A549 (cell line): ENCODE data around the gene WDR13. TPM values are rescaled to one million over a fixed set of nuclear protein-coding genes. Genes with fewer than 3 reads are reported as not detected.

Source experiments
- ATAC-seq, 2 experiments: fragments of 200-7000 bp in 1 of 2; fragments of >200 bp in 1 of 2; cut with Nextera tagmentation in 1 of 2; cut with Tn5 transposase in 1 of 2; 3 replicates each; pipeline versions ENCODE4 v1.8.0 to v1.9.1; 2018 to 2020; ENCODE audit warnings: mild to moderate bottlenecking in 1 of 2, moderate library complexity in 1 of 2
- CTCF ChIA-PET: fragments of 300-600 bp; sonication (Branson Sonifier 250); formaldehyde crosslinking; extraction: SDS; loops from one replicate; lab custom pipeline; 2021; ENCODE audit warnings: antibody characterized with exemption, inconsistent platforms; lab: Yijun Ruan, JAX
- POLR2A ChIA-PET: fragments of 350-600 bp; formaldehyde crosslinking; extraction: SDS; loops from one replicate; lab custom pipeline; 2021; ENCODE audit warnings: antibody characterized with exemption, inconsistent platforms; lab: Yijun Ruan, JAX
- DNase-seq, 2 experiments: peaks; one replicate each; pipeline versions ENCODE4 v3.0.0 to v3.0.0-alpha.2; 2011 to 2016; ENCODE audit warnings: low read depth in 1 of 2, low spot score in 1 of 2
- FAIRE-seq: peaks from 2 replicates; lab custom pipeline; 2011; peaks lifted over from hg19 to GRCh38; lab: Jason Lieb, UNC
- H3K27ac ChIP-seq, 2 experiments: fragments of >200 bp; sonication (Bioruptor Twin); formaldehyde crosslinking; 3 replicates each; pipeline ENCODE4 v1.5.1; 2016 to 2017
- H3K4me1 ChIP-seq: fragments of >200 bp; sonication (Bioruptor Twin); formaldehyde crosslinking; 3 replicates; pipeline ENCODE4 v1.6.1; 2016
- H3K4me2 ChIP-seq: fragments of >200 bp; sonication (Bioruptor Twin); formaldehyde crosslinking; 3 replicates; pipeline ENCODE4 v1.6.1; 2016
- H3K4me3 ChIP-seq: fragments of >200 bp; sonication (Bioruptor Twin); formaldehyde crosslinking; 3 replicates; pipeline ENCODE4 v1.5.1; 2016
- H3K9me3 ChIP-seq: fragments of >200 bp; sonication (Bioruptor Twin); formaldehyde crosslinking; 3 replicates; pipeline ENCODE4 v1.6.1; 2016
- CEBPB ChIP-seq, 2 experiments: fragments of >200 bp in 1 of 2; sonication (Bioruptor Twin) in 1 of 2; formaldehyde crosslinking in 1 of 2; IDR thresholded peaks; 2 replicates each; pipeline ENCODE4 v1.6.1; 2012 to 2016
- CHD2 ChIP-seq: fragments of 150-350 bp; IDR thresholded peaks from 2 replicates; pipeline ENCODE4 v1.6.1; 2014; ENCODE audit warnings: low read length; ENCODE audit not compliant: partially characterized antibody
- EHMT2 ChIP-seq: fragments of 200-600 bp; sonication (generic); IDR thresholded peaks from 2 replicates; pipeline ENCODE4 v1.6.1; 2016; ENCODE audit warnings: antibody characterized with exemption, low read depth, mild to moderate bottlenecking, moderate library complexity
- EP300 ChIP-seq, 2 experiments: fragments of >200 bp; sonication (Bioruptor Twin); formaldehyde crosslinking; IDR thresholded peaks; 2 replicates in 1 of 2; 3 replicates in 1 of 2; pipeline ENCODE4 v1.6.1; 2016 to 2017
- ESRRA ChIP-seq: fragments of 150-350 bp; IDR thresholded peaks from 2 replicates; pipeline ENCODE4 v1.6.1; 2014; ENCODE audit warnings: mild to moderate bottlenecking, low read length, borderline replicate concordance
- FOSB ChIP-seq: fragments of 250-450 bp; sonication (Bioruptor Pico); IDR thresholded peaks from 2 replicates; pipeline ENCODE4 v1.5.0; 2020; ENCODE audit warnings: mild to moderate bottlenecking, moderate library complexity
- GATA3 ChIP-seq: IDR thresholded peaks from 2 replicates; pipeline ENCODE4 v1.6.1; 2012; ENCODE audit warnings: borderline replicate concordance
- HES2 ChIP-seq: fragments of >200 bp; sonication (Bioruptor Twin); formaldehyde crosslinking; IDR thresholded peaks from 2 replicates; pipeline ENCODE4 v1.6.1; 2016
- HEYL ChIP-seq: fragments of 250-450 bp; sonication (Bioruptor Pico); IDR thresholded peaks from 2 replicates; pipeline ENCODE4 v1.8.0; 2021; ENCODE audit warnings: mild to moderate bottlenecking, moderate library complexity
- HOXA7 ChIP-seq: fragments of 250-450 bp; sonication (Bioruptor Pico); IDR thresholded peaks from 2 replicates; pipeline ENCODE4 v1.5.0; 2020; ENCODE audit warnings: mild to moderate bottlenecking, moderate library complexity
- HOXB5 ChIP-seq: fragments of 250-450 bp; sonication (Bioruptor Pico); IDR thresholded peaks from 2 replicates; pipeline ENCODE4 v1.5.0; 2020; ENCODE audit warnings: mild to moderate bottlenecking, moderate library complexity
- JUN ChIP-seq, 2 experiments: fragments of >200 bp; sonication (Bioruptor Twin); formaldehyde crosslinking; IDR thresholded peaks; 2 replicates in 1 of 2; 3 replicates in 1 of 2; pipeline ENCODE4 v1.6.1; 2016 to 2017
- JUNB ChIP-seq: fragments of >200 bp; sonication (Bioruptor Twin); formaldehyde crosslinking; IDR thresholded peaks from 2 replicates; pipeline ENCODE4 v1.6.1; 2016
- KDM1A ChIP-seq: fragments of 200-600 bp; sonication (generic); IDR thresholded peaks from 2 replicates; pipeline ENCODE4 v1.6.1; 2016; ENCODE audit warnings: low read depth, mild to moderate bottlenecking
- MAFK ChIP-seq: fragments of 450-650 bp; IDR thresholded peaks from 2 replicates; pipeline ENCODE4 v1.6.1; 2014; ENCODE audit not compliant: partially characterized antibody
- MAZ ChIP-seq: fragments of 150-350 bp; IDR thresholded peaks from 2 replicates; pipeline ENCODE4 v1.6.1; 2014; ENCODE audit warnings: antibody characterized with exemption, low read depth, low read length, borderline replicate concordance
- MYC ChIP-seq: IDR thresholded peaks from 2 replicates; pipeline ENCODE4 v1.6.1; 2012; ENCODE audit warnings: mild to moderate bottlenecking, inconsistent platforms, low read length, improper control_type of control experiment, borderline replicate concordance
- NR3C1 ChIP-seq: fragments of >200 bp; sonication (Bioruptor Twin); formaldehyde crosslinking; IDR thresholded peaks from 3 replicates; pipeline ENCODE4 v1.6.1; 2017
- POLR2AphosphoS2 ChIP-seq: conservative IDR thresholded peaks from 2 replicates; pipeline ENCODE4 v1.6.1; 2012; ENCODE audit warnings: low read length, improper control_type of control experiment, inconsistent platforms
- RARB ChIP-seq: fragments of 250-450 bp; sonication (Bioruptor Pico); IDR thresholded peaks from 2 replicates; pipeline ENCODE4 v1.8.0; 2021; ENCODE audit warnings: mild to moderate bottlenecking, moderate library complexity
- RCOR1 ChIP-seq: fragments of 150-350 bp; IDR thresholded peaks from 2 replicates; pipeline ENCODE4 v1.6.1; 2014; ENCODE audit warnings: antibody characterized with exemption, low read length, low read depth
- REST ChIP-seq: fragments of 200-600 bp; sonication (generic); IDR thresholded peaks from 2 replicates; pipeline ENCODE4 v1.6.1; 2016; ENCODE audit warnings: antibody characterized with exemption, mild to moderate bottlenecking, moderate library complexity
- RFX5 ChIP-seq: fragments of 450-650 bp; IDR thresholded peaks from 2 replicates; pipeline ENCODE4 v1.7.1; 2014; ENCODE audit warnings: antibody characterized with exemption, mild to moderate bottlenecking, moderate library complexity
- SMC3 ChIP-seq: fragments of >200 bp; sonication (Bioruptor Twin); formaldehyde crosslinking; IDR thresholded peaks from 3 replicates; pipeline ENCODE4 v1.6.1; 2018; ENCODE audit warnings: inconsistent platforms
- SREBF2 ChIP-seq: fragments of 450-650 bp; IDR thresholded peaks from 2 replicates; pipeline ENCODE4 v1.6.1; 2014; ENCODE audit warnings: mild to moderate bottlenecking, moderate library complexity
- TFCP2L1 ChIP-seq: fragments of 250-450 bp; sonication (Bioruptor Pico); IDR thresholded peaks from 2 replicates; pipeline ENCODE4 v1.5.0; 2021; ENCODE audit warnings: mild to moderate bottlenecking
- TP53 ChIP-seq: fragments of 250-450 bp; sonication (Bioruptor Pico); IDR thresholded peaks from 2 replicates; pipeline ENCODE4 v1.5.0; 2021; ENCODE audit warnings: mild to moderate bottlenecking, moderate library complexity
- ZFP36 ChIP-seq: fragments of 450-650 bp; IDR thresholded peaks from 2 replicates; pipeline ENCODE4 v1.6.1; 2014; ENCODE audit warnings: borderline replicate concordance; ENCODE audit not compliant: partially characterized antibody
- ZNF302 ChIP-seq: fragments of 250-450 bp; sonication (Bioruptor Pico); IDR thresholded peaks from 2 replicates; pipeline ENCODE4 v1.9.0; 2021; ENCODE audit warnings: inconsistent platforms, mild to moderate bottlenecking, moderate library complexity
- ZSCAN20 ChIP-seq: fragments of 250-450 bp; sonication (Bioruptor Pico); IDR thresholded peaks from 2 replicates; pipeline ENCODE4 v1.8.0; 2022; ENCODE audit warnings: mild to moderate bottlenecking, moderate library complexity
- WGBS: methylation state at CpG from one replicate; pipeline ENCODE4 v1.1.6; 2017; ENCODE audit errors: missing lambda C conversion rate; 5-methylcytosine and 5-hydroxymethylcytosine counted together
- polyA plus RNA-seq, 4 experiments: library from polyadenylated mRNA; depleted of rRNA in 3 of 4; stranded (reverse); fragments of >200 nt; fragmentation: RNase III in 1 of 4; extraction: RNeasy Plus Mini Kit Qiagen cat#74134 plus additional on column Dnase treatment in 1 of 4; gene quantifications; 2 replicates in 3 of 4; 3 replicates in 1 of 4; pipeline ENCODE4 v1.2.3, GENCODE V29; 2011 to 2017
- TF ChIP-seq, protein P1 (sequence below): fragments of 250-450 bp; sonication (Bioruptor Pico); IDR thresholded peaks from 2 replicates; pipeline ENCODE4 v1.5.0; 2021; ENCODE audit warnings: mild to moderate bottlenecking, moderate library complexity, borderline replicate concordance

WDR13 gene
- polyA plus RNA-seq, 2 of the 4 experiments (the other 2 are of a cell fraction) = 32.4 to 51.9 TPM

DNA sequence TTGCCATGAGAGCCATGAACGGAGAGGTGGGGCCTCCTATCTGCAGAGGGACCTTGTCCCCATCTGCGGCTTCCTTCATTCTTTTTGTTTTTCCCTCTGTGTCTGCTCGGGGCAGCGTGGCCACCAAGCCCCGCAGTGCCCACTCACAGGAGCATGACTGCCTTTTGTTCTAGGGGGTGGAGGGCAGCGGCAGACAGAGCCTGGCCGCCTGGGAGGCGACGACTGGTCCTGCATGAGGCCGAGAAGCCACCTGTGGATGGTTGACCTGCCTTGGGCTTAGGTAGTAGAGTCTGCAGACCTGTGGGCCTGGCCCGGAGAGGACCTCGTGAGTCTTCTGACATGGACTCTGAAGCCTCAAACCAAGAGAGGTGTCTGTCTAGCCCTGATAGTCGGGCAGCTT, 21.6 kb upstream of the WDR13 start:
- H3K9me3 ChIP-seq = no peaks in the 10 kb centered on the region
- ChIA-PET CTCF (interaction anchor here (0.8 kb wide), 1 partner anchor 19 kb away, joined by 4 read pairs; no protein-coding TSS in a partner anchor), POLR2A (no interaction called here)
- no peak for ATAC-seq
- H3K27ac ChIP-seq = peak overlapping the region; percentile 93 to 100
- DNase-seq = no peak
- 38% methylated on average over 9 of the region's 13 CpGs for WGBS
- H3K4me1 ChIP-seq = peaks cover 23% of the 10 kb centered on the region; the same call in 2 of the 3 replicates
- no peak for TF ChIP-seq ZNF302 (CRISPR knock-in tag)
- TF ChIP-seq MAZ = no peak
- TF ChIP-seq JUNB = no peak
- TF ChIP-seq HEYL (CRISPR knock-in tag) = no peak
- no peak for TF ChIP-seq MAFK
- H3K4me2 ChIP-seq = peak overlapping the region; percentile 97
- FAIRE-seq = no peak
- peak overlapping the region; percentile 75 for H3K4me3 ChIP-seq

DNA sequence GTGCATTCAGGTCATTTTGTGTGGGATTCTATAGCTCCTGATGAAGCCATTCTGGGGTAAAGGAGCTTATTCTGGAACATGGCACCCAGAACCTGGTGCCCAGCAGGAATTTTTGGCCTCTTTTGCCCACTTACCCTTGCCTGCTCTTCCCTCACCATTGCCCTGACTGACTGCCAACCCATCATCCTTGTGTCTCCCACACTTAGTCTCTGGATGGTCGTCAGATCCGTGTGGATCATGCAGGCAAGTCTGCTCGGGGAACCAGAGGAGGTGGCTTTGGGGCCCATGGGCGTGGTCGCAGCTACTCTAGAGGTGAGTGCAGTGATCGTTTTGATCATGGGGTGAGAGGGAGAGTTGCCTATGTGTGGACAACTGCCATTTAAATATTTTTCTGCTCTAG, 21.2 kb upstream of the WDR13 start:
- POLR2A ChIA-PET = no interaction called here
- CTCF ChIA-PET = no interaction called here

GRCh38 chrX:48578661-48579128, 18.6 kb upstream of the WDR13 start:
- Histone ChIP-seq H3K4me3 (no peak overlapping the region), H3K9me3 (no peaks in the 10 kb centered on the region), H3K4me1 (peaks cover 23% of the 10 kb centered on the region; the same call in 2 of the 3 replicates), H3K27ac (no peak overlapping the region), H3K4me2 (0 out of 3 replicates have a peak overlapping the region, but pooled peaks have one; percentile 9)
- POLR2A ChIA-PET = interaction anchor here (1.4 to 1.8 kb wide), 2 partner anchors 10 to 20 kb away, joined by 6 to 7 read pairs; no protein-coding TSS in a partner anchor
- ATAC-seq = no peak
- no peak for FAIRE-seq
- DNase-seq = no peak
- CTCF ChIA-PET = interaction anchor here (0.5 to 0.6 kb wide), 2 partner anchors 18 to 70 kb away, joined by 3 read pairs; partner anchors contain the start of gene PORCN
- 92% methylated on average over 2 of the region's 2 CpGs for WGBS
- TF ChIP-seq SREBF2 (no peak), RCOR1 (no peak), JUN (IDR thresholded peaks at IDR 0.05) (no peak), EP300 (IDR thresholded peaks at IDR 0.05) (no peak), HOXA7 (CRISPR knock-in tag) (peak; percentile 93; the same call in 1 of the 2 replicates), POLR2AphosphoS2 (no peak; the same call in 1 of the 2 replicates), ZSCAN20 (CRISPR knock-in tag) (no peak), ZFP36 (no peak), CEBPB (IDR thresholded peaks at IDR 0.05) (no peak), SMC3 (no peak), REST (no peak), RFX5 (no peak), GATA3 (no peak), KDM1A (no peak), FOSB (CRISPR knock-in tag) (peak; percentile 88), ZNF302 (CRISPR knock-in tag) (no peak), TFCP2L1 (peak; percentile 88), CHD2 (no peak), EHMT2 (no peak), MAZ (no peak), JUNB (no peak), MYC (no peak), ESRRA (no peak), HES2 (no peak), RARB (CRISPR knock-in tag) (peak; percentile 59; the same call in 1 of the 2 replicates), TP53 (CRISPR knock-in tag) (peak; percentile 79; the same call in 1 of the 2 replicates), NR3C1 (no peak)
- TF ChIP-seq, protein P1, sequence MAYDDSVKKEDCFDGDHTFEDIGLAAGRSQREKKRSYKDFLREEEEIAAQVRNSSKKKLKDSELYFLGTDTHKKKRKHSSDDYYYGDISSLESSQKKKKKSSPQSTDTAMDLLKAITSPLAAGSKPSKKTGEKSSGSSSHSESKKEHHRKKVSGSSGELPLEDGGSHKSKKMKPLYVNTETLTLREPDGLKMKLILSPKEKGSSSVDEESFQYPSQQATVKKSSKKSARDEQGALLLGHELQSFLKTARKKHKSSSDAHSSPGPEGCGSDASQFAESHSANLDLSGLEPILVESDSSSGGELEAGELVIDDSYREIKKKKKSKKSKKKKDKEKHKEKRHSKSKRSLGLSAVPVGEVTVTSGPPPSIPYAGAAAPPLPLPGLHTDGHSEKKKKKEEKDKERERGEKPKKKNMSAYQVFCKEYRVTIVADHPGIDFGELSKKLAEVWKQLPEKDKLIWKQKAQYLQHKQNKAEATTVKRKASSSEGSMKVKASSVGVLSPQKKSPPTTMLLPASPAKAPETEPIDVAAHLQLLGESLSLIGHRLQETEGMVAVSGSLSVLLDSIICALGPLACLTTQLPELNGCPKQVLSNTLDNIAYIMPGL (CRISPR knock-in tag) = no peak; the same call in 1 of the 2 replicates

More for the DNA sequence above, 21.2 kb upstream of the WDR13 start:
- Histone ChIP-seq H3K9me3 (no peaks in the 10 kb centered on the region), H3K4me1 (peaks cover 23% of the 10 kb centered on the region; the same call in 2 of the 3 replicates), H3K27ac (peak overlapping the region; percentile 93 to 100), H3K4me3 (peak overlapping the region; percentile 75), H3K4me2 (peak overlapping the region; percentile 97)
- no peak for DNase-seq
- no peak for FAIRE-seq
- 52% methylated on average over 6 of the region's 6 CpGs for WGBS
- no peak for ATAC-seq
- no peak for TF ChIP-seq HOXB5 (CRISPR knock-in tag)
- TF ChIP-seq, all 56 proteins: peak for 0
